ENCODE results near the gene PARVG. TPM values are rescaled to one million over a fixed set of nuclear protein-coding genes. Genes with fewer than 3 reads are reported as not detected.

Gene PARVG
- total RNA-seq, 2 experiments from 2014 or later = 175 to 186 TPM

DNA sequence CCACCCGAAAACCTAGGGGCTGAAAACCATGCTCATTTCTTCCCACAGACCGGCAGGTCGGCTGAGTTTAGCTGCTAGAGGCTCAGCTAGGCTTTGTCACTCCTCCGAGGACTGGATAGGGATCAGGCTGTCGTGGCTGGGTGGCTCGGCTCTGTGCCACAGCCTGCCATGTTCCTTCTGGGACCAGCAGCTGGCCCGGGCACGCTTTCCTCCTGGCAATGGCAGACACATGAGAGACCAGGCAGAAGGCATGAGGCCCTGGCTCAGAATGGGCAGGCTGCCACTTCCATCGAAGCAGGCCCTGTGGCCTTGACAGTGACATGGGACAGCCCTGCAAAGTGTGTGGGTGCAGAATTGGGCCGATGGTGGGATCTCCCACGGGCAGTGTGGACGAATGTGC, 20.9 kb downstream of the PARVG start:
- Mint-ChIP-seq H3K27ac (no peak overlapping the region), H3K36me3 (ENCODE audit: low read depth) (peaks cover 60% of the 10 kb centered on the region), H3K4me3 (no peak overlapping the region), H3K27me3 (ENCODE audit: low read depth) (no peaks in the 10 kb centered on the region), H3K4me1 (ENCODE audit: low read depth) (peaks cover 24% of the 10 kb centered on the region), H3K9me3 (ENCODE audit: insufficient read depth) (no peaks in the 10 kb centered on the region)
- no peak for ATAC-seq
- ChIA-PET CTCF (no interaction called here), POLR2A (no interaction called here)
- no peak for DNase-seq

DNA sequence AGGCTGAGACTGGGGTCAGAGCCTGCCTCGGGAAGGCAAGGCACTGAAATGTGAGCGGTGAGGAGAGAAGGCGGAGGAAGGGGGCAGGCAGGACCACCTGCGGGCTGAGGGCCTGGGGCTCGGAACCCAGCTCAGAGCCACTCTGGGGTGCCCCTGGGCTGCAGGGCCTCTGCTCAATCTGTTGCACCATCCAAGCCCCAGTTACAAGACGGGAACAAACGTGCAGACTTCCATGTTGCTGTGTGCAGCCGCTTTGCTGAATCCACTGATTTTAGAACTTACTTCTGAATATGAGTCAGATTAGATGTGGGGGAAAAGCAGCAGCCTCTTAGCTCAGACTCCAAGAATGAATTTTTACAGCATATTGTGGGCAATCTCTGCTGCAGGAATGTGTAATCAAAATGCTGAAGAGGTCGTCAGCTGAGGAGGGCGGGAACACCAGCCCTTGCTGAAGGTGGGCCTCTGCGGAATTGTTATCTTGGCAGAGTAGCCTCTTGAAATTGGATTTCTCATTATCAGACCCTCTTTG, 21.6 kb downstream of the PARVG start:
- peaks cover 58% of the 10 kb centered on the region for H3K36me3 Mint-ChIP-seq (ENCODE audit: low read depth)
- no peak overlapping the region for H3K4me3 Mint-ChIP-seq
- DNase-seq = no peak
- H3K9me3 Mint-ChIP-seq (ENCODE audit: insufficient read depth) = no peaks in the 10 kb centered on the region
- no peaks in the 10 kb centered on the region for H3K27me3 Mint-ChIP-seq (ENCODE audit: low read depth)
- H3K4me1 Mint-ChIP-seq (ENCODE audit: low read depth) = peaks cover 24% of the 10 kb centered on the region
- H3K27ac Mint-ChIP-seq = no peak overlapping the region
- ChIA-PET POLR2A (no interaction called here), CTCF (no interaction called here)
- no peak for ATAC-seq

DNA sequence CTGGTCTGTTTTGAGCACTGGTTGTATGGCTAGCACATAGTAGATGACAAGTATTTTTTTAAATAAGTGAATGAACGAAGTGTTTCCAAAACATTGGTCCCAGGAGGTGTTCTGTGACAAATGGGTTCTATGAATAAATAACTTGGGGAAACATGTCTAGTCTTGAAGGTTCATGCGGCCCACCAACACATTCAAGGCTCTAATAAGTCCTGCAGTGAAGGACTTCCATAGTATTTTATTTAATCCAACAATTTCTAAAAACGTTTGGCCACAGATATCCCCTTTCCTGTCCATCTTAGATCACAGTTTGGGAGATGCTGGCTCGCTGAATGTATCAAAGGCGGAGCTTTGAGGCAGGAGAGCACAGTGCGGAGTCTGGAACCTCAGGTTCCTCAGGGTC, 22.5 kb downstream of the PARVG start:
- ChIA-PET POLR2A (no interaction called here), CTCF (interaction anchor here (1.4 kb wide), 1 partner anchor 22 kb away, joined by 3 read pairs; no protein-coding TSS in a partner anchor)
- peaks cover 53% of the 10 kb centered on the region for H3K36me3 Mint-ChIP-seq (ENCODE audit: low read depth)
- DNase-seq (no peak), ATAC-seq (no peak)
- H3K9me3 Mint-ChIP-seq (ENCODE audit: insufficient read depth) = no peaks in the 10 kb centered on the region
- peaks cover 24% of the 10 kb centered on the region for H3K4me1 Mint-ChIP-seq (ENCODE audit: low read depth)
- no peak overlapping the region for H3K4me3 Mint-ChIP-seq
- no peak overlapping the region for H3K27ac Mint-ChIP-seq
- H3K27me3 Mint-ChIP-seq (ENCODE audit: low read depth) = no peaks in the 10 kb centered on the region

DNA sequence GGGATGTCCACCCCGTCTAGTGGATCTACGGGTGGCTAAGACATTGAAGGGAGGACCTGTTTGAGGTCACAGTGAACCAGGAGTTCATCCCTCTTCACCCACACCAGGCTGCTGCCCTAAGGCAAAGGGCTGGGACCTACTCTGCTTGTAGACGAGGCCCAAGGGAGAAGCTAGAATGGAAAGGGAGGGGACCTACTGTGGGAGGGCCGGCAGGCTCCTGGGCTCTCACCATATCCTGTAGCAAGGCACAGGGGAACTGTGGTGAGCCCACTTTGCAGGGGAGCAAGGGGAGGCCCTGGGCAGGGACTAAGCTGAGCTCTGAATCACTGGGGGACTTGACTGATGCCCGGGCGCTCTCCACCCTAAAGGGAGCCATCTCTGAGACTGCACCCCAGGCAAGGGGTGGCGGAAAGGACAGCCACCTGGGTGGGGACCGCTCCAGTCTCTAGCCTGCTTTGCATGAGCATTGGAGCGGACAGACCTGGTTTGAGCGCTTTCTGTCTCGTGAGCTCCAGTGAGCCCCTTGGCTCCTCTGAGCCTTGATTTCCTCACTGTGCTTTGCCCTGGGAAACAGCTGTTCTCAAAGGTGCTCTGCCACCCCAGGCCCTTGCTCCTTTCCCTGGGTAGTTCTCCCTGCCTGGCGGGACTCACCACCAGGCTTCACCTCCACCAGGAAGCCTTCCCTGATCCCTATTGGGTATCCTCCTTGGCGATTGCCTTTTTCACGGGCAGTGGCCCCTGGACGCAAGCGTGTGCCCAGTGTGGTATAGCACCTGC, 24.2 kb downstream of the PARVG start:
- POLR2A ChIA-PET = no interaction called here
- Mint-ChIP-seq H3K27ac (no peak overlapping the region), H3K4me1 (ENCODE audit: low read depth) (peaks cover 24% of the 10 kb centered on the region), H3K4me3 (no peak overlapping the region), H3K27me3 (ENCODE audit: low read depth) (no peaks in the 10 kb centered on the region), H3K36me3 (ENCODE audit: low read depth) (peaks cover 47% of the 10 kb centered on the region), H3K9me3 (ENCODE audit: insufficient read depth) (peaks cover 4% of the 10 kb centered on the region)
- CTCF ChIA-PET = no interaction called here
- ATAC-seq (no peak), DNase-seq (no peak)

DNA sequence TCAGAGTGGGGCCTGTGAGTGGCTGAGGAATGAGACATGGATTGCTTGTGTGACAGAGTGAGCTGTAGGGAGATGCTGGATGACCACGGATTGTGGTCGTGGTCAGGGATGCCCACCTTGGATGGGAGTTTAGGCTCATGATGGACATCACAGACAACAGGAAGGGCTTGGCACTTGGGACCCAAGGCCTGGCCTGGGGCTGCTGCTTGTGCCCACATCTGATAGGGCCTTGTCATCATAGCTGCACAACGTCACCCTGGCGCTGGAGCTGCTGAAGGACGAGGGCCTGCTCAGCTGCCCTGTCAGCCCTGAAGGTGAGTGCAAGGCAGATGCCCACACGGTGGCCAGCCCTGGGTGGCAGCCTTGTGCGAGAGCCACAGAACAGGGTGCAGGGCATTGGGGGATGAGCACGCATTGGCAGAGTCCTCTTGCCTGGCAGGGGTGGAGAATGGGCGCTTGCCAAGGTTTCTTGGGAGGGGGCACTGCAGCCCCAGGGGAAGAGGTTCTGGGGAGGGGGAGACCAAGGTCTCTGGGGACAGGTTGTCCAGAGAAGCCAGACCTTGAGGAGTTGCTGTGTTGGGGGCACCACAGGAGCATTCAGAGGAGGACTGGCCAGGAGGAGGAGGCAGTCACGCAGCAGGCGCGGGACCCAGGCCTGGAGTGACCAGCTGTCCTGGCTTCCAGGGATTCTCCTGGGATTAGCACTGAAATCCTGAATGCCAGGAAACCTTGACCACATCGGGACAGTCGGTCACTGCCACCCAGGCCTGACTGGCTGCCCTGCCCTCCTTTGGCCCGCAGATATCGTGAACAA, 25.0 kb downstream of the PARVG start:
- H3K9me3 Mint-ChIP-seq (ENCODE audit: insufficient read depth) = peaks cover 4% of the 10 kb centered on the region
- CTCF ChIA-PET = no interaction called here
- no peak overlapping the region for H3K4me3 Mint-ChIP-seq
- H3K27me3 Mint-ChIP-seq (ENCODE audit: low read depth) = no peaks in the 10 kb centered on the region
- H3K27ac Mint-ChIP-seq = no peak overlapping the region
- ATAC-seq (no peak), DNase-seq (no peak)
- H3K36me3 Mint-ChIP-seq (ENCODE audit: low read depth) = peaks cover 41% of the 10 kb centered on the region
- POLR2A ChIA-PET = no interaction called here
- H3K4me1 Mint-ChIP-seq (ENCODE audit: low read depth) = peaks cover 20% of the 10 kb centered on the region

DNA sequence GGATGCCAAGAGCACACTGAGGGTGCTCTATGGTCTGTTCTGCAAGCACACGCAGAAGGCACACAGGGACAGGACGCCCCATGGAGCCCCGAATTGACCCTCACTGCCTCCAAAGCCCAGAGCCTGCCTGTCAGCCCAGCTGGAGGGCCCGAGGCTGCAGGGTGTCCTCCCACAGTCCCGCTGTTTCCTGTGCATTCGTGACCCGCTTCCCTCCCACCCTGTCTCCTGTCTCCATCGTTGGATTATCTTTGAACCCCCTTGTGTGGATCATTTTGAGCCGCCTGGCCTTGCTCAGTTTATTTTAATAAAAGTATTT, 25.6 kb downstream of the PARVG start:
- Mint-ChIP-seq H3K4me3 (no peak overlapping the region), H3K4me1 (ENCODE audit: low read depth) (peaks cover 14% of the 10 kb centered on the region), H3K9me3 (ENCODE audit: insufficient read depth) (peaks cover 4% of the 10 kb centered on the region), H3K27me3 (ENCODE audit: low read depth) (no peaks in the 10 kb centered on the region), H3K36me3 (ENCODE audit: low read depth) (peaks cover 37% of the 10 kb centered on the region), H3K27ac (no peak overlapping the region)
- no peak for DNase-seq
- POLR2A ChIA-PET = no interaction called here
- no peak for ATAC-seq
- CTCF ChIA-PET = no interaction called here

DNA sequence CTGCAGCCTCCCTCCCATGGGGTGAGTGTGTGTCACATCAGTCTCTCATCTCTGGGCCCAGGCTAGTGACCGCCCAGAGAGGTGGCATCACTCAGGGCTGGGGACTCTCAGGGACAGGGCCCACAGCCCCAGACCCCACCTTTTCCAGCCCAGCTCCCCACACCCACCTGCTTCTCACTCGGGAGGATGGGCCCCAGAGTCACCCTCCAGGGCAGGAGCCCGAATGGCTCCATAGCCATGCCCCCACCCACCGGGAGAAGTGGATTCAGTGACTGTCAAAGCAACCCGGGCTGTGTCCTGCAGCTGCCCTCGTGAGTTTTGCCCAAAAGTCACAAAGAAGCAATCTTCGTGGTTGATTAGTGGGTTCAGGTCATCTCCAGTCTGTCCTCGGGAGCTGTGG, 26.0 kb downstream of the PARVG start:
- ATAC-seq = no peak
- CTCF ChIA-PET = no interaction called here
- no peak for DNase-seq
- Mint-ChIP-seq H3K27me3 (ENCODE audit: low read depth) (no peaks in the 10 kb centered on the region), H3K4me1 (ENCODE audit: low read depth) (peaks cover 13% of the 10 kb centered on the region), H3K9me3 (ENCODE audit: insufficient read depth) (peaks cover 4% of the 10 kb centered on the region), H3K4me3 (no peak overlapping the region), H3K36me3 (ENCODE audit: low read depth) (peaks cover 38% of the 10 kb centered on the region), H3K27ac (no peak overlapping the region)
- POLR2A ChIA-PET = interaction anchor here (1.4 kb wide), 1 partner anchor 11 kb away, joined by 3 read pairs; no protein-coding TSS in a partner anchor

DNA sequence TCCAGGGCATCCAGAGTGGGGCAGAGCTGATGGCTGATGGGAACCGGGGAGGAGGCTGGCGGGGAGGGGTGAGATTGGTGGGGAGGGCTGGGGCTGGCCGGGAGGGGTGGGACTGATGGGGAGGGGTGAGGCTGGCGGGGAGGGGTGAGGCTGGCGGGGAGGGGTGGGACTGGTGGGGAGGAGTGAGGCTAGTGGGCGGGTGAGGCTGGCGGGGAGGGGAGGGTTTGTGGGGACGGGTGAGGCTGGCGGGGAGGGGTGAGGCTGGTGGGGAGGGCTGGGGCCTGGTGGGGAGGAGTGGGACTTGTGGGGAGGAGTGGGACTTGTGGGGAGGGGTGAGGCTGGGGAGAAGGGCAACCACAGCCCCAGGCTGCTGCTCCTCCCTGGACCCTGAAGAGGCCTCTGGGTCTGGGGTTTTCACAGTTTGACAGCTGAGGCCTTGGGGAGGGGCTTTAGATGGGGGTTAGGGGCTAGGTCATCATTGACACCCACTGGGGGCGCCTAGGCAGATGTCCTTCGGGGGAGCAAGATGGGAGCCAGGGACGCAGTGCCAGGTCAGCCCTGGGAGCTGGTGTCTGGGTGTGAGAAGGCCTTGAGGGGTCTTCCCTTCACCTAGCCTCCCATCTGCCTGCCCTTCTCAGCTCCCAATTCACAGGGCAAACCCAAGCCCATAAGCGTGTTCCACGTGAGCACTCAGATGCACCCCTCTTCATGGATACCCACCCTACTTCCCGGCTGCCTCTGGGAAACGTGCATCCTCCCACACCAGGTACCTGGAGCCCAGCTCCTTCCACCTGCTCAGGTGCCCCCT, 26.7 kb downstream of the PARVG start:
- Mint-ChIP-seq H3K9me3 (ENCODE audit: insufficient read depth) (peaks cover 4% of the 10 kb centered on the region), H3K4me1 (ENCODE audit: low read depth) (peaks cover 13% of the 10 kb centered on the region), H3K27ac (no peak overlapping the region), H3K36me3 (ENCODE audit: low read depth) (peaks cover 33% of the 10 kb centered on the region), H3K4me3 (no peak overlapping the region), H3K27me3 (ENCODE audit: low read depth) (no peaks in the 10 kb centered on the region)
- ChIA-PET CTCF (interaction anchor here (0.7 kb wide), 1 partner anchor 29 kb away, joined by 3 read pairs; no protein-coding TSS in a partner anchor), POLR2A (interaction anchor here (1.4 kb wide), 1 partner anchor 11 kb away, joined by 3 read pairs; no protein-coding TSS in a partner anchor)
- DNase-seq (no peak), ATAC-seq (no peak)

DNA sequence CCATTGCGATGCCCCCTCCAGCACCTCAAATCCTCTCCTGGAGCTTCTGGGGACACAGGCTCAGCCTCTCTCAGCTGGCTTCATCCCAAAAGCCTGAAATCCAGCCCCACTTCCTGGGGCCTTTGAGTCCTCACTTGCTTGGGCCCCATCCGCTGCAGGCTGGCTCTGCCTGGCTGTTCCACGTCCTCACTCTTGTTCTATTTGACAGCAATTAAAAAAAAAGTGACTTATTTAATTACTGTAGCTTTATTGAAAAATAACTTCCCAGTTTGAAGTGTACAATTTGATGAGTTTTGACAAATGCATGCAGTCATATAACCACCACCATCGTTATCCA, 27.2 kb downstream of the PARVG start:
- H3K27ac Mint-ChIP-seq = no peak overlapping the region
- H3K36me3 Mint-ChIP-seq (ENCODE audit: low read depth) = peaks cover 28% of the 10 kb centered on the region
- no peak overlapping the region for H3K4me3 Mint-ChIP-seq
- DNase-seq (no peak), ATAC-seq (no peak)
- peaks cover 4% of the 10 kb centered on the region for H3K9me3 Mint-ChIP-seq (ENCODE audit: insufficient read depth)
- CTCF ChIA-PET = interaction anchor here (0.7 kb wide), 1 partner anchor 28 kb away, joined by 3 read pairs; no protein-coding TSS in a partner anchor
- POLR2A ChIA-PET = interaction anchor here (0.7 to 1.4 kb wide), 2 partner anchors 10 to 27 kb away, joined by 3 read pairs; no protein-coding TSS in a partner anchor
- peaks cover 13% of the 10 kb centered on the region for H3K4me1 Mint-ChIP-seq (ENCODE audit: low read depth)
- no peaks in the 10 kb centered on the region for H3K27me3 Mint-ChIP-seq (ENCODE audit: low read depth)

DNA sequence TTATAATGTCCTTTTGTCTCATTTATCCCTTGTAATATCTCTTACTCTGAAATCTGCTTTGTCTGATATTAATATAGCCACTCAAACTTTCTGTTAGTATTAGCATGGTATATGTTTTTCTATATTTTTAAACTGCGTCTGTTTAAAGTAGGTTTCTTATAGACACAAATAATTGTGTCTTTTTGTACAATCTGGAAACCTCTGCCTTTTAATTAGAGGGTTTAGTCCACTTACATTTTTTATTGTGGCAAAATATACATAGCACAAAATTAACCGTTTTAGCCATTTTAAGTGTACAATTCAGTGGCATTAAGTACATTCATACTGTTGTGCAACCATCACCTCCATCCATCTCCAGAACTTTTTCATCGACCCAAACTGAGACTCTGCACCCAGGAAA, 28.6 kb downstream of the PARVG start:
- H3K9me3 Mint-ChIP-seq (ENCODE audit: insufficient read depth) = peaks cover 4% of the 10 kb centered on the region
- POLR2A ChIA-PET = no interaction called here
- no peak for ATAC-seq
- no peaks in the 10 kb centered on the region for H3K27me3 Mint-ChIP-seq (ENCODE audit: low read depth)
- no peak for DNase-seq
- H3K4me1 Mint-ChIP-seq (ENCODE audit: low read depth) = peaks cover 13% of the 10 kb centered on the region
- CTCF ChIA-PET = no interaction called here
- H3K4me3 Mint-ChIP-seq = no peak overlapping the region
- H3K27ac Mint-ChIP-seq = no peak overlapping the region
- H3K36me3 Mint-ChIP-seq (ENCODE audit: low read depth) = peaks cover 19% of the 10 kb centered on the region

DNA sequence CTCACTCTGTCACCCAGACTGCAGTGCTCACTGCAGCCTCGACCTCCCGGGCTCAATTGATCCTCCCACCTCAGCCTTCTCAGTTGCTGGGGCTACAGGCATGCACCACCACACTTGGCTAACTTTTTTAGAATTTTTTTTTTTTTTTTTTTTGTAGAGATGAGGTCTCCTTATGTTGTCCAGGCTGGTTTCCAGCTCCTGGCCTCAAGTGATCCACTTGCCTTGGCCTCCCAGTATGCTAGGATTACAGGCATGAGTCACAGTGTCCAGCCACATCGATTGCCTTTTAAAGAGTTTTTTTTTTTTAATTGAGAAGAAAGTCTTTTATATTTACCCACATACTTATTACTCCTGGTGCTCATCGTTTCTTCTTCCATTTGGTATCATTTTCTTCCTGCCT, 30.0 kb downstream of the PARVG start:
- Mint-ChIP-seq H3K4me1 (ENCODE audit: low read depth) (peaks cover 13% of the 10 kb centered on the region), H3K27me3 (ENCODE audit: low read depth) (no peaks in the 10 kb centered on the region), H3K9me3 (ENCODE audit: insufficient read depth) (peaks cover 4% of the 10 kb centered on the region), H3K27ac (no peak overlapping the region), H3K36me3 (ENCODE audit: low read depth) (peaks cover 14% of the 10 kb centered on the region), H3K4me3 (no peak overlapping the region)
- POLR2A ChIA-PET = interaction anchor here (0.6 to 0.9 kb wide), 2 partner anchors 11 to 180 kb away, joined by 5 read pairs; no protein-coding TSS in a partner anchor
- no peak for ATAC-seq
- CTCF ChIA-PET = no interaction called here
- DNase-seq = no peak

All from activated CD8-positive, alpha-beta T cell treated with anti-CD3 and anti-CD28 coated beads, Interleukin-2, amount 10 ng/mL, durations not matched to agents 7 days and 5 days (primary cell).